Subcutaneous preadipocyte (primary cell): Measurements from ENCODE around the gene TPCN2. TPM values are rescaled to one million over a fixed set of nuclear protein-coding genes. Genes with fewer than 3 reads are reported as not detected.

ENCODE experiments used
- small RNA-seq: library from RNA; depleted of rRNA; stranded (forward); fragments of <200 nt; gene quantifications from one replicate; pipeline ENCODE3, GENCODE V24; 2012
- total RNA-seq: library from RNA; depleted of rRNA; stranded (reverse); fragments of >200 nt; gene quantifications from 2 replicates; pipeline ENCODE4 v1.2.3, GENCODE V29; 2012

The TPCN2 gene
- 9.2 and 13.9 TPM in 2 replicates for total RNA-seq

GRCh38 chr11:69048694-69049489, at the start of gene TPCN2:
Gene TPCN2, plus strand, starts transcription at chr11:69048932. Its CDS starts 66 bp downstream, at chr11:69048998.

DNA sequence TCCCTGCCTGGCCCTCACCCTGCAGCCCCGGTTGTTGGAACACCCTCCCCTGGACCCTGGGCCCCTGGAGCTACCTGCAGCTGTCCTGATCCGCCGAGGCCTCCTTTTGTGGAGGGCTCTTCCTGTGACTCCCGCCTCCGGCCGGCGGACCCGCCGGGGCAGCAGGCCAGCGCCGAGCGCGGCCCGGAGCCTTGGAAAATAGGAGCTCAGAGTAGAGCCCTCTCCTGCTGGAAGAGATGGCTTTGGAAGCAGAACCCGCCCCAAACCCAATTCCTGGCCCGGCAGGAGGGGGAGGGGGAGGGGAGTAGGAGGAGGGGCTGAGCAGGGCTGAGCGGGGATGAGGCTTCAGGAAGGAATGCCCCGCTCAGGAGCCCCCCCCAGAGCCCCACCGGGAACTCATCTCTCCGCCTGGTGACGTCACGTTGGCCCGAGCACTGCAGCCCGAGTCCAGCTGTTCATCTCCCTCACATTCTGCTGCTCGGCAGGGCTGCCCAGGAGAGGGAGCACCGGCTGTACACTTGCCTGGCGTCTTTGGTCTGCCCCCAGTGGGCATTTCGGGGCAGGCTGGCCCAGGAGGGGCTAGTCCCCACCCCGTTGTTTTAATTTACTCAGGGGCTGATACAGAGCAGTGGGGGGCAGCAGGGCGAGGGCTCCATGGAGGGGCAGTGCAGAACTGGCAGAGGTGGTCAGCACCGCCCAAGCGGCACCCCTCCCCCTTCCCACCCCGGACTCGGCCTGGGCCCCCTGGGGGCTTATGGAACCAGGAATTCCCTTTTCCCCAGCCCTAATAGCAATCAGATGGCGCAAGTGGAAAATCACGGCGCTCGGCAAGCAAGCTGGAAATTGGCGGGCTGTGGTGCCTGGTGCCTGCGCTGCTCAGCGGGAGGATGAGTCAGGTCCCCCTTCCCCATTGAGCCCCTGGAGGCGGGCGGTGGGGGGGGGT, 35.5 kb upstream of the TPCN2 start, which contains the start of gene MRGPRF:
TSS of gene MRGPRF (minus strand) at position 238 of the 943 bp plus-strand sequence. CDS start 3,345 bp downstream, outside the sequence.

GRCh38 chr11:69155302-69156234, 106.8 kb downstream of the TPCN2 start, which contains the start of gene SMIM38:
Gene SMIM38, plus strand, starts transcription at chr11:69155935. Its CDS starts 1,912 bp downstream, at chr11:69157847.

Small RNAs within 50 kb of the gene (small RNA-seq; reads per million reads assigned to genes)
- 0.60 reads per million, percentile 37 among the genes with 10 or more reads in this experiment for gene MIR3164

Other genes with a start within 250 kb of the TPCN2 start
- gene CPT1A, start 207.0 kb upstream of the TPCN2 start, total RNA-seq: 37.5 and 48.5 TPM in 2 replicates
- 66.1 and 88.4 TPM in 2 replicates for gene MRPL21, start 145.1 kb upstream of the TPCN2 start, total RNA-seq
- 9.6 and 10.6 TPM in 2 replicates for gene IGHMBP2, start 145.0 kb upstream of the TPCN2 start, total RNA-seq
- gene MRGPRD, start 67.9 kb upstream of the TPCN2 start, total RNA-seq: not detected in 2 replicates
- 27.8 and 40.1 TPM in 2 replicates for gene MRGPRF, start 35.7 kb upstream of the TPCN2 start, total RNA-seq
- under 0.01 TPM in 1 of 2 replicates, not detected in the other for gene SMIM38, start 107.0 kb downstream of the TPCN2 start, total RNA-seq
- 14.3 and 23.9 TPM in 2 replicates for gene MYEOV, start 245.2 kb downstream of the TPCN2 start, total RNA-seq